Neural progenitor cell (in vitro differentiated cells): Measurements from ENCODE around the gene ARID3A. TPM values are rescaled to one million over a fixed set of nuclear protein-coding genes. Genes with fewer than 3 reads are reported as not detected.

Experiments
- DNase-seq: peaks from one replicate; pipeline ENCODE4 v3.0.0-alpha.2; 2016; ENCODE audit warnings: low spot score
- H2AFZ ChIP-seq: fragments of 200-600 bp; sonication (generic); replicated peaks from 2 replicates; pipeline ENCODE4 v1.6.1; 2016; ENCODE audit warnings: antibody characterized with exemption
- H3F3A ChIP-seq: fragments of 200-600 bp; sonication (generic); 2 replicates; pipeline ENCODE4 v1.6.1; 2016; ENCODE audit warnings: antibody characterized with exemption, low read depth
- H3K27ac ChIP-seq: fragments of 200-600 bp; sonication (generic); 2 replicates; pipeline ENCODE4 v1.5.1; 2016; ENCODE audit warnings: mild to moderate bottlenecking
- H3K27me3 ChIP-seq: fragments of 200-600 bp; sonication (generic); 2 replicates; pipeline ENCODE4 v1.6.1; 2016; ENCODE audit warnings: mild to moderate bottlenecking, moderate library complexity
- H3K36me3 ChIP-seq: fragments of 200-600 bp; sonication (generic); 2 replicates; pipeline ENCODE4 v1.5.1; 2016
- H3K4me1 ChIP-seq: fragments of 200-600 bp; sonication (generic); 2 replicates; pipeline ENCODE4 v1.6.1; 2016; ENCODE audit warnings: mixed run types
- H3K4me2 ChIP-seq: fragments of 200-600 bp; sonication (generic); 2 replicates; pipeline ENCODE4 v1.6.1; 2016
- H3K4me3 ChIP-seq: fragments of 200-600 bp; sonication (generic); 2 replicates; pipeline ENCODE4 v1.5.1; 2016
- H3K79me2 ChIP-seq: fragments of 200-600 bp; sonication (generic); 2 replicates; pipeline ENCODE4 v1.6.1; 2016; ENCODE audit warnings: low read depth
- H3K9ac ChIP-seq: fragments of 200-600 bp; sonication (generic); 2 replicates; pipeline ENCODE4 v1.6.1; 2016
- H3K9me3 ChIP-seq: fragments of 200-600 bp; sonication (generic); 2 replicates; pipeline ENCODE4 v1.5.1; 2016; ENCODE audit warnings: low read depth
- H4K20me1 ChIP-seq: fragments of 200-600 bp; sonication (generic); 2 replicates; pipeline ENCODE4 v1.6.1; 2016; ENCODE audit warnings: low read depth
- H3K27ac Mint-ChIP-seq: 3 replicates; pipeline ENCODE4 v1.8.0; 2021; ENCODE audit warnings: mixed read lengths
- H3K27me3 Mint-ChIP-seq: 2 replicates; pipeline ENCODE4 v1.8.0; 2022; ENCODE audit warnings: low read depth, mild to moderate bottlenecking, inconsistent platforms, moderate library complexity, mixed read lengths; ENCODE audit not compliant: insufficient read depth
- H3K36me3 Mint-ChIP-seq: 3 replicates; pipeline ENCODE4 v1.8.0; 2021; ENCODE audit warnings: mixed read lengths
- H3K4me1 Mint-ChIP-seq: 3 replicates; pipeline ENCODE4 v1.8.0; 2021; ENCODE audit warnings: mixed read lengths
- H3K4me3 Mint-ChIP-seq: 3 replicates; pipeline ENCODE4 v1.8.0; 2021; ENCODE audit warnings: mild to moderate bottlenecking, moderate library complexity, mixed read lengths
- H3K9me3 Mint-ChIP-seq: 3 replicates; pipeline ENCODE4 v1.8.0; 2020; ENCODE audit warnings: mixed read lengths
- EZH2 ChIP-seq: fragments of 200-600 bp; sonication (generic); IDR thresholded peaks from 2 replicates; pipeline ENCODE4 v1.6.1; 2017; ENCODE audit warnings: antibody characterized with exemption, mild to moderate bottlenecking, moderate library complexity
- EZH2phosphoT487 ChIP-seq: fragments of 200-600 bp; sonication (generic); IDR thresholded peaks from 2 replicates; pipeline ENCODE4 v1.6.1; 2017; ENCODE audit warnings: antibody characterized with exemption
- total RNA-seq: library from RNA; depleted of rRNA; stranded (reverse); fragments of >200 nt; gene quantifications from 2 replicates; pipeline ENCODE4 v1.2.3, GENCODE V29; 2015; ENCODE audit warnings: low replicate concordance
- TF ChIP-seq, protein P1 (sequence below): fragments of 200-600 bp; sonication (generic); IDR thresholded peaks from 2 replicates; pipeline ENCODE4 v1.5.1; 2017; ENCODE audit warnings: antibody characterized with exemption, mild to moderate bottlenecking

The ARID3A gene
- total RNA-seq, 1 donor from 2014 or later, result 25.5 TPM

DNA sequence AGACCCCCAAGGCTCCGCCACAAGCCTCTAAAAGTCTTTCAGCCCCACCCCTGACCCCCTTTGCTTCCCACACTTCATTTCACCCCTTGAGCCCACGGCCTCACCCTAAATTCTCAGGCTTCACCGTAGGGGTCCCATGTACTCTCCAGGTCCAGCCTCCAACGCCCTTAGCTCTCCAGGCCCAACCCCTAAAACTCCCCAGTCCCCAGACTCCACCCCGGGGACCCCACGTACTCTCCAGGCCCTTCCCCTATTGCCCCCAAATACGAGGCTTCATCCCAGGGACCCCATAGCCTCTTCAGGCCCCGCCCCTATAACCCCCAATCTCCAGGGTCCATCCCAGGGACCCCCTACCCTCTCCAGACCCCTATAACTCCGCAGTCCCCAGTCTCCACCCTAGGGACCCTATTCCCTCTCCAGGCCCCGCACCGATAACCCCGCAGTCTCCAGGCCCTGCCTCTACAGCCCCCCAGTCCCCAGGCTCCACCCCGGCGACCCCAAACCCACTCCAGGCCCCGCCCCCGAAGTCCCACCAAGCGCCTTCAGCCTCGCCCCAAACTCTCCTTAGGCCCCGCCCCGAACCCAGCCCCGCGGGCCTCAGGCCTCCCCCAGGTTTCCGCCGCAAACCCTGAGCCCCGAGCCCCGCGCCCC, 33.5 kb upstream of the ARID3A start:
- Mint-ChIP-seq H3K4me1 (peaks cover 12% of the 10 kb centered on the region), H3K27ac (no peak overlapping the region), H3K9me3 (no peaks in the 10 kb centered on the region), H3K4me3 (peak overlapping the region; percentile 90), H3K27me3 (peaks cover 16% of the 10 kb centered on the region), H3K36me3 (peaks cover 4% of the 10 kb centered on the region)
- peak; percentile 67 for DNase-seq
- peaks cover 15% of the 10 kb centered on the region for H3K79me2 ChIP-seq
- H3K9ac ChIP-seq, result peak overlapping the region; percentile 85
- no peaks in the 10 kb centered on the region for H3K4me1 ChIP-seq
- H4K20me1 ChIP-seq, result peaks cover 10% of the 10 kb centered on the region
- H3K36me3 ChIP-seq, result no peaks in the 10 kb centered on the region
- peak overlapping the region; percentile 97 for H3K4me3 ChIP-seq
- no peak overlapping the region for H3K27ac ChIP-seq
- peak overlapping the region; percentile 53 for H2AFZ ChIP-seq
- no peaks in the 10 kb centered on the region for H3K27me3 ChIP-seq
- H3K4me2 ChIP-seq, result peak overlapping the region; percentile 95
- H3F3A ChIP-seq, result peaks cover 14% of the 10 kb centered on the region
- H3K9me3 ChIP-seq, result no peaks in the 10 kb centered on the region
- TF ChIP-seq EZH2phosphoT487 (no peak), EZH2 (no peak)
- TF ChIP-seq, protein P1, sequence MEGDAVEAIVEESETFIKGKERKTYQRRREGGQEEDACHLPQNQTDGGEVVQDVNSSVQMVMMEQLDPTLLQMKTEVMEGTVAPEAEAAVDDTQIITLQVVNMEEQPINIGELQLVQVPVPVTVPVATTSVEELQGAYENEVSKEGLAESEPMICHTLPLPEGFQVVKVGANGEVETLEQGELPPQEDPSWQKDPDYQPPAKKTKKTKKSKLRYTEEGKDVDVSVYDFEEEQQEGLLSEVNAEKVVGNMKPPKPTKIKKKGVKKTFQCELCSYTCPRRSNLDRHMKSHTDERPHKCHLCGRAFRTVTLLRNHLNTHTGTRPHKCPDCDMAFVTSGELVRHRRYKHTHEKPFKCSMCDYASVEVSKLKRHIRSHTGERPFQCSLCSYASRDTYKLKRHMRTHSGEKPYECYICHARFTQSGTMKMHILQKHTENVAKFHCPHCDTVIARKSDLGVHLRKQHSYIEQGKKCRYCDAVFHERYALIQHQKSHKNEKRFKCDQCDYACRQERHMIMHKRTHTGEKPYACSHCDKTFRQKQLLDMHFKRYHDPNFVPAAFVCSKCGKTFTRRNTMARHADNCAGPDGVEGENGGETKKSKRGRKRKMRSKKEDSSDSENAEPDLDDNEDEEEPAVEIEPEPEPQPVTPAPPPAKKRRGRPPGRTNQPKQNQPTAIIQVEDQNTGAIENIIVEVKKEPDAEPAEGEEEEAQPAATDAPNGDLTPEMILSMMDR, result no peak

- Histone ChIP-seq H3K9me3 (no peaks in the 10 kb centered on the region), H4K20me1 (peaks cover 16% of the 10 kb centered on the region), H3K27ac (peak within 1 kb of the TSS; percentile 96), H3F3A (peaks cover 14% of the 10 kb centered on the region), H3K4me1 (no peaks in the 10 kb centered on the region), H2AFZ (peak within 1 kb of the TSS; percentile 53), H3K36me3 (no peaks in the 10 kb centered on the region), H3K27me3 (no peaks in the 10 kb centered on the region), H3K79me2 (peaks cover 15% of the 10 kb centered on the region), H3K9ac (peak within 1 kb of the TSS; percentile 85), H3K4me2 (peak within 1 kb of the TSS; percentile 95), H3K4me3 (peak within 1 kb of the TSS; percentile 97)
- Mint-ChIP-seq H3K9me3 (no peaks in the 10 kb centered on the region), H3K27me3 (peaks cover 14% of the 10 kb centered on the region), H3K27ac (peak within 1 kb of the TSS; percentile 100), H3K36me3 (peaks cover 5% of the 10 kb centered on the region), H3K4me3 (peak within 1 kb of the TSS; percentile 95), H3K4me1 (peaks cover 14% of the 10 kb centered on the region)
- TF ChIP-seq, protein P1, result no peak
- TF ChIP-seq EZH2phosphoT487 (no peak), EZH2 (no peak)
- DNase-seq, result peak; percentile 98
Observed at GRCh38 chr19:892894-893689, 32.7 kb upstream of the ARID3A start, which contains the start of the genes MED16 and RNU6-9. Gene MED16, minus strand, starts transcription at chr19:893187. Its CDS starts 2,056 bp downstream, at chr19:891131. Gene RNU6-9, plus strand, starts transcription at chr19:893484.

GRCh38 chr19:896434-896833, 29.4 kb upstream of the ARID3A start:
- H3K4me3 Mint-ChIP-seq, result no peak overlapping the region
- H3K4me2 ChIP-seq, result no peak overlapping the region
- DNase-seq, result no peak
- H3K27ac Mint-ChIP-seq, result no peak overlapping the region
- H3K9ac ChIP-seq, result no peak overlapping the region
- H3F3A ChIP-seq, result peaks cover 17% of the 10 kb centered on the region
- H4K20me1 ChIP-seq, result peaks cover 32% of the 10 kb centered on the region
- TF ChIP-seq, protein P1, result no peak
- TF ChIP-seq EZH2 (no peak), EZH2phosphoT487 (no peak)
- peaks cover 1% of the 10 kb centered on the region for H3K36me3 Mint-ChIP-seq
- no peaks in the 10 kb centered on the region for H3K36me3 ChIP-seq
- H3K4me3 ChIP-seq, result no peak overlapping the region
- H3K79me2 ChIP-seq, result peaks cover 8% of the 10 kb centered on the region
- H3K9me3 Mint-ChIP-seq, result no peaks in the 10 kb centered on the region
- H3K27me3 ChIP-seq, result no peaks in the 10 kb centered on the region
- no peak overlapping the region for H3K27ac ChIP-seq
- no peaks in the 10 kb centered on the region for H3K4me1 ChIP-seq
- H3K9me3 ChIP-seq, result no peaks in the 10 kb centered on the region
- peaks cover 11% of the 10 kb centered on the region for H3K27me3 Mint-ChIP-seq
- H3K4me1 Mint-ChIP-seq, result peaks cover 21% of the 10 kb centered on the region
- H2AFZ ChIP-seq, result no peak overlapping the region
